HL-60 (cell line): ENCODE results near the gene PAPOLA.

ENCODE experiments used
- CTCF ChIP-seq: IDR thresholded peaks from one replicate; pipeline ENCODE4 v1.5.1; 2011; ENCODE audit warnings: low read length, control low read depth, inconsistent platforms; ENCODE audit not compliant: insufficient read depth
- GABPA ChIP-seq: IDR thresholded peaks from 2 replicates; pipeline ENCODE4 v1.6.1; 2012; ENCODE audit warnings: low read depth
- POLR2AphosphoS5 ChIP-seq: IDR thresholded peaks from 2 replicates; pipeline ENCODE4 v1.6.1; 2012; ENCODE audit warnings: low read depth
- REST ChIP-seq: IDR thresholded peaks from 2 replicates; pipeline ENCODE4 v1.6.1; 2012; ENCODE audit warnings: low read depth; ENCODE audit not compliant: insufficient replicate concordance
- SPI1 ChIP-seq: IDR thresholded peaks from 2 replicates; pipeline ENCODE4 v1.6.1; 2012; ENCODE audit warnings: low read depth, mild to moderate bottlenecking, borderline replicate concordance

GRCh38 chr14:96565811-96566210, 63.6 kb downstream of the PAPOLA start:
- TF ChIP-seq CTCF (no peak), REST (no peak), GABPA (no peak), POLR2AphosphoS5 (no peak), SPI1 (no peak)
